SJSA1 (cell line): Measurements from ENCODE around the gene PLAC9. TPM values are rescaled to one million over a fixed set of nuclear protein-coding genes. Genes with fewer than 3 reads are reported as not detected.

Experiments used
- DNase-seq, 2 experiments: peaks; one replicate each; pipeline ENCODE4 v3.0.0-alpha.2; 2015 to 2020; ENCODE audit warnings: low spot score in 2 of 2, low read depth in 1 of 2
- H3K27ac ChIP-seq: fragments of 250-450 bp; sonication (Bioruptor Pico); 2 replicates; pipeline ENCODE4 v1.5.1; 2020; ENCODE audit warnings: mild to moderate bottlenecking, moderate library complexity
- H3K27me3 ChIP-seq: fragments of 250-450 bp; sonication (Bioruptor Pico); replicated peaks from 2 replicates; pipeline ENCODE4 v1.5.1; 2020; ENCODE audit warnings: mild to moderate bottlenecking, moderate library complexity
- H3K36me3 ChIP-seq: fragments of 250-450 bp; sonication (Bioruptor Pico); 2 replicates; pipeline ENCODE4 v1.5.1; 2020; ENCODE audit warnings: mild to moderate bottlenecking
- H3K4me1 ChIP-seq: fragments of 250-450 bp; sonication (Bioruptor Pico); replicated peaks from 2 replicates; pipeline ENCODE4 v1.6.1; 2021; ENCODE audit warnings: mild to moderate bottlenecking
- H3K4me3 ChIP-seq: fragments of 250-450 bp; sonication (Bioruptor Pico); 2 replicates; pipeline ENCODE4 v1.5.1; 2020; ENCODE audit warnings: mild to moderate bottlenecking
- H3K9me3 ChIP-seq: fragments of 250-450 bp; sonication (Bioruptor Pico); replicated peaks from 2 replicates; pipeline ENCODE4 v1.5.1; 2020; ENCODE audit warnings: mild to moderate bottlenecking
- total RNA-seq: library from RNA; depleted of rRNA; stranded (reverse); fragments of >200 nt; shearing (Covaris generic); gene quantifications from 2 replicates; pipeline ENCODE4 v1.2.3, GENCODE V29; 2014

PLAC9 gene
- total RNA-seq, 1 experiment from 2014 or later, result not detected

- H3K27ac ChIP-seq, result peak overlapping the region; percentile 55
- peaks cover 74% of the 10 kb centered on the region for H3K4me1 ChIP-seq
- no peaks in the 10 kb centered on the region for H3K9me3 ChIP-seq
- H3K36me3 ChIP-seq, result peaks cover 75% of the 10 kb centered on the region
- H3K4me3 ChIP-seq, result no peak overlapping the region
- DNase-seq, result peak; percentile 92 to 97
- no peaks in the 10 kb centered on the region for H3K27me3 ChIP-seq
Measured at GRCh38 chr10:80158598-80159127, 26.1 kb downstream of the PLAC9 start.

GRCh38 chr10:80159166-80159873 lies 26.8 kb downstream of the PLAC9 start:
- H3K36me3 ChIP-seq, result peaks cover 74% of the 10 kb centered on the region
- peak overlapping the region; percentile 55 for H3K27ac ChIP-seq
- no peak for DNase-seq
- no peaks in the 10 kb centered on the region for H3K9me3 ChIP-seq
- no peak overlapping the region for H3K4me3 ChIP-seq
- no peaks in the 10 kb centered on the region for H3K27me3 ChIP-seq
- peaks cover 77% of the 10 kb centered on the region for H3K4me1 ChIP-seq

DNA sequence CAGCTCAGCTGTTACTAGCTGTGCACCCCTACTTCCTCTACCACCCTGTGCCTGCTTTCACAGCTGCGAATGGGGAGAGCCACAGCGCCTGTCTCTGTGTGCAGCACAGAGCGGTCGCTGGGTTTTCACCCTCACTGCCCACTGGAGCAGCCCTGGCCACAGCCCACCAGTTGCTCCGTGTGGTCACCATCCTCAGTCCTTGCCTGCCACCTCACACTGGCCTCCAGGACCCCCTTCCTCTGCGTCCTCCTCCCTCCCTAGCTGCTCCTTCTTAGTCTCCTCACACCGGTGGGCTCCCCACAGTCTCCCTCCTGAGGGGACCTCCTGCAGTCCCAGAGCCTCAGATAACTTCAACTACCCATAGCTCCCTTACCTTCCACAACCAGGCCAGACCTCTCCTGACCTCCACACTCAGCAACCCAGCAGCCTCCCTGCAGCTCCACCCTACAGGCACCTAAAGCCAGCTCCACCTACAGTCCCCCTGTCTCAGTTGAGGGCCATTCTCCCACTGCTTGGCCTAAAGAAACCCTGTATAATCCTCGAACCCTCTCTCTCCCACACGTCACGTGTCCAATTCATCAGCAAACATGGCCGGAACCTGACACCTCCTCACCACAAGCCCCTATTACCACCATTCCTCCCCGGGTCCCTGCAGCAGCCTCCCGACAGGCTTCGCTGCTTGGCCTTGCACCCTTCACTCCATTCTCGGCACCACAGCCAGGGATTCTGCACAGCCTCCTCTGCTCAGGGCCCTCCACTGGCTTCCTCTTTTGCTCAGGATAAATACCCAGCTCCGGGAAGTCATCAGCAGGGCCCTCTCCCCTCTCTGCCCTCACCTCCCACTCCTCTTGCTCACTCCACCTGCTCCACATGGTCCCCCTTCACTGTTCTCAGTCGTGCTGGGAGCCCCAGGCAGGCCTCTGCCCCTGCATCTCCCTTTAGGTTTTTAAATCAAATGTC lies 28.1 kb downstream of the PLAC9 start:
- no peak for DNase-seq
- H3K27me3 ChIP-seq, result no peaks in the 10 kb centered on the region
- no peaks in the 10 kb centered on the region for H3K9me3 ChIP-seq
- peaks cover 82% of the 10 kb centered on the region for H3K36me3 ChIP-seq
- no peak overlapping the region for H3K27ac ChIP-seq
- peaks cover 77% of the 10 kb centered on the region for H3K4me1 ChIP-seq
- H3K4me3 ChIP-seq, result no peak overlapping the region

DNA sequence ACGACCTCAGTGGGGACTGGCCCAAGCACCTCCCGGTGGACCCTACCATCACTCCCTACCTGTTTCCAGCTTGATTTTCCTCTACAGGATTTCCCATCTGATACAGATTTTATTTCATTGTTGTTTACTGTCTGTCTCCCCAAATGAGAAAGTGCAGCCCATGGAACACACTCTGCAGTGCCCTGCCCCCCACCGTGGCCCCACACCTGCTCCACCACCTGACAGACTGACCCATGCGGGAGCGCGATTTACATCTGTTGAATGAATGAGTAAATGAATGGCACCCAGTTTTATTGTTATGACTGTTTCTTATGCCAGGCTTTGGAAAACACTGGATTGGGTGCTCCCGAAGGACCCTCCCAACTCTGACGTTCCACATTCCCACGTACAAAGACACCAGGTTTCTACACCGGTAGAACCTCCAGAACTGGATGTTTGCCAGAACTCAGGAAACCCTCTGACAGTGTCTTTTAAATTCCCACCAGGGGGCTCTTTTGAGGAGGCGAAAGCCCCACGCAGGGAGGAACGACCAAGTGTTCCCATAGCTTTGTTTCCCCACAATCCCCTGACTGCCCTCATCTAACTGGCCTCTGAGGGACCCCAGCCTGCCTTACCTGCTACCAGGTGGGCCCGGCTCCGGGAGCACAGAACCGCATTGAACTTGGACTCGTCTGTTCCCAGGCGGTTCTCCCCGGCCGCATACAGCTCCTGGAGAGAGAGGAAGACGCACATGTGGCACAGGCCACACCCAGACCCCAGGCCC lies 29.0 kb downstream of the PLAC9 start:
- peaks cover 82% of the 10 kb centered on the region for H3K36me3 ChIP-seq
- H3K27ac ChIP-seq, result no peak overlapping the region
- H3K4me3 ChIP-seq, result no peak overlapping the region
- DNase-seq, result no peak
- H3K4me1 ChIP-seq, result peaks cover 77% of the 10 kb centered on the region
- no peaks in the 10 kb centered on the region for H3K9me3 ChIP-seq
- H3K27me3 ChIP-seq, result no peaks in the 10 kb centered on the region

- H3K4me1 ChIP-seq, result peaks cover 61% of the 10 kb centered on the region
- no peak overlapping the region for H3K27ac ChIP-seq
- no peaks in the 10 kb centered on the region for H3K27me3 ChIP-seq
- H3K36me3 ChIP-seq, result peaks cover 74% of the 10 kb centered on the region
- DNase-seq, result peak; percentile 64
- H3K9me3 ChIP-seq, result no peaks in the 10 kb centered on the region
- no peak overlapping the region for H3K4me3 ChIP-seq
Measured at GRCh38 chr10:80163741-80164341, 31.3 kb downstream of the PLAC9 start.

DNA sequence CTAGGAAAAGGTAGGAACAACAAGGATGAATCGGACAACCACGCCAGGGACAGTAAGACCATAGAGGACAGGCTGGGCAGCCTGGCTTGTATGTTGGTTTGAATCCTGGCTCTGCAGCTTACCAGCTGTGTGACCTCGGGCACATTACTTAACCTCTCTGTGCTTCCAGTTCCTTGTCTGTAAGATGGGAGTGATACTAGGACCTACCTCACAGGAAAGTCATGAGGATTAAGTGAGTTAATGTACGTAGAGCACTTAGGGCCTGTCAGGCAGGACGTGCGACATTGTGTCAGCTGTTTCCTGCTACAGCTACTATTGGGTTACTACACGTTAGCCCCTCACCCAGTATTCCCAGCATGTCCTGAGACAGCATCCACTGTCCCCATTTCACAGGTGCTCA lies 32.1 kb downstream of the PLAC9 start:
- H3K36me3 ChIP-seq, result peaks cover 74% of the 10 kb centered on the region
- H3K27me3 ChIP-seq, result no peaks in the 10 kb centered on the region
- H3K4me1 ChIP-seq, result peaks cover 56% of the 10 kb centered on the region
- H3K27ac ChIP-seq, result no peak overlapping the region
- DNase-seq, result no peak
- no peak overlapping the region for H3K4me3 ChIP-seq
- no peaks in the 10 kb centered on the region for H3K9me3 ChIP-seq

- Histone ChIP-seq H3K27me3 (no peaks in the 10 kb centered on the region), H3K4me1 (peaks cover 50% of the 10 kb centered on the region), H3K27ac (peak overlapping the region; percentile 23; the same call in 1 of the 2 replicates), H3K9me3 (no peaks in the 10 kb centered on the region), H3K36me3 (peaks cover 75% of the 10 kb centered on the region), H3K4me3 (no peak overlapping the region)
- DNase-seq, result no peak
Measured at GRCh38 chr10:80165173-80165572, 32.6 kb downstream of the PLAC9 start.

GRCh38 chr10:80166581-80167470 lies 34.3 kb downstream of the PLAC9 start:
- DNase-seq, result no peak
- Histone ChIP-seq H3K9me3 (no peaks in the 10 kb centered on the region), H3K4me3 (no peak overlapping the region), H3K36me3 (peaks cover 78% of the 10 kb centered on the region), H3K4me1 (peaks cover 47% of the 10 kb centered on the region), H3K27me3 (no peaks in the 10 kb centered on the region), H3K27ac (peak overlapping the region; percentile 54)

DNA sequence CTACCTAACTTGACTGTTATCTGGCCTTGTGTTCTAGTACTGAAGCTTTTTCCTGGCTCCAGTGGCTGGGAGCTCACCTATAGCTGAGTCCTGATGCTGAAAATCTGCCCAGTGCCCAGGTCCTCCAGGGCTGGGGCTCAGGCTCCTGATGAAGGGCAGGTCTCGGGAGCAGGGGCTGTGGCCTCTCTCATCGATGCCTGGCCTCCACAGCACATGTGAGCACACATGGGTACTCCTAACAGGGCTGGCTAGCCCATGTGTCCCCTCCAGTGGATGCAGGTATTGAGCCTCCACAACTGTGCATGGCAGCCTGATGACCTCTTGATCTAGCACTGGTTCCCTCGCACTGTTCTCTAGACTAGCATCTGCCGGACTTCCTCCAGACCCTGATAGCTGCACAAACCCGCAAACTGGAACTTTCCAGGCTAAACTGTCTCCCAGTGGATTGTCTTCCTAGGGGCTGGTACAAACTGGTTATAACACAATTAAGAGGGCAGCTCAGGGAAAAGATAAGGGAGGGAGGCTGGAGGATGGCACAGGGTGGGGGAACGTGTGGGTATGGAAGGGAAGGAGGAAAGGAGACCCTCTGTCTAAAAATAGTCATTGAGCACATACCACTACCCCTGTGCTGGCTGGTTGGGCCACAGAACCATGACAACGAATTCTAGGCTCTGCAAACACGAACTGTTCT lies 35.1 kb downstream of the PLAC9 start:
- peaks cover 77% of the 10 kb centered on the region for H3K36me3 ChIP-seq
- H3K27ac ChIP-seq, result no peak overlapping the region
- no peak for DNase-seq
- peaks cover 47% of the 10 kb centered on the region for H3K4me1 ChIP-seq
- H3K4me3 ChIP-seq, result no peak overlapping the region
- H3K27me3 ChIP-seq, result no peaks in the 10 kb centered on the region
- H3K9me3 ChIP-seq, result no peaks in the 10 kb centered on the region

GRCh38 chr10:80168162-80168511 lies 35.6 kb downstream of the PLAC9 start:
- no peak overlapping the region for H3K4me3 ChIP-seq
- no peak overlapping the region for H3K27ac ChIP-seq
- peaks cover 77% of the 10 kb centered on the region for H3K36me3 ChIP-seq
- peaks cover 44% of the 10 kb centered on the region for H3K4me1 ChIP-seq
- H3K9me3 ChIP-seq, result no peaks in the 10 kb centered on the region
- DNase-seq, result no peak
- no peaks in the 10 kb centered on the region for H3K27me3 ChIP-seq

GRCh38 chr10:80168679-80169380 lies 36.3 kb downstream of the PLAC9 start:
- DNase-seq, result no peak
- Histone ChIP-seq H3K4me1 (peaks cover 37% of the 10 kb centered on the region), H3K27me3 (no peaks in the 10 kb centered on the region), H3K4me3 (no peak overlapping the region), H3K36me3 (peaks cover 79% of the 10 kb centered on the region), H3K9me3 (no peaks in the 10 kb centered on the region), H3K27ac (no peak overlapping the region)
